ENCODE results near the gene PEX26. TPM values are rescaled to one million over a fixed set of nuclear protein-coding genes. Genes with fewer than 3 reads are reported as not detected.

PEX26 gene
- total RNA-seq: 43.3 and 43.5 TPM in 2 replicates
- long read RNA-seq, partial matches to known transcripts: 1 of 4 reads
- long read RNA-seq, other reads (novel, unspliced or antisense): 2 of 4 reads

DNA sequence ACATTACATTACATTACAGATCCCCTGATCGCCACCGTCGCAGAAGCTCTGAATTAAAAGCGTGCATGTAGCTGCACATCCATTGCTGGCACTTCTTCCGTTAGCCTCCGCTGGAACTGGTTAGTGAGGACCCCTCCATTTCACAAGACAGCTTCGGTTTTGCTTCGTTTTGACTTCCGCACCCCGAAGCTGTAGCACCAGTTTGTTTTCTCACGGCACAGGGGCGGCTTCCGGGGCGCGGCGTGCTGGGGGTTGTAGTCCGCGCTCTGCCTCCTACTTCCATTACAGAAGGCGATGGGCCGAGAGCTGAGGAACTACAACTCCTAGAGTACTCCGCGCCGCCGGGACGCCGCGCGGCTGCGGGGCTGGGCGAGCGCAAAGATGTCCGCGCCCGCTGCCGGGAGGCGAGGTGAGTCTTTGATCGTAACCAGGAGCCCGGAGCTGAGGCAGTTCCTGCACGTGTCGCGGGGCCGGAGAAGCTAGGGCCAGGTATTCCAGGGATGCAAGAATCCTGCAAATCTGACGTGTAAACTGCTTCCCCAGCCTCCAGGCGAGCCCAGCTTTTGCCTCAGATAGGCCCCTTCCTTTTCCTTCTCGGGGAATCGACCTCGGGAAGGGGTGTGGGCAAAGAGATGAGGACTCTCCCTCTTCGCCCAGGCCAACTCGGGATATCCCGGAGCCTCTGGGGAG, at the start of gene PEX26:
Gene PEX26, plus strand, starts transcription at position 352 of the 690 bp plus-strand sequence. CDS start 387 bp downstream, outside the sequence.
- Mint-ChIP-seq H3K4me1 (ENCODE audit: unreplicated experiment) (peaks cover 27% of the 10 kb centered on the region), H3K27ac (ENCODE audit: unreplicated experiment) (peak within 1 kb of the TSS; percentile 97), H3K4me3 (ENCODE audit: unreplicated experiment) (peak within 1 kb of the TSS; percentile 100), H3K27me3 (ENCODE audit: unreplicated experiment) (no peaks in the 10 kb centered on the region), H3K9me3 (ENCODE audit: unreplicated experiment) (no peaks in the 10 kb centered on the region), H3K36me3 (ENCODE audit: unreplicated experiment) (peaks cover 18% of the 10 kb centered on the region)
- DNase-seq (ENCODE audit: extremely low spot score, unreplicated experiment): peak; percentile 95
- TF ChIP-seq, protein P1, sequence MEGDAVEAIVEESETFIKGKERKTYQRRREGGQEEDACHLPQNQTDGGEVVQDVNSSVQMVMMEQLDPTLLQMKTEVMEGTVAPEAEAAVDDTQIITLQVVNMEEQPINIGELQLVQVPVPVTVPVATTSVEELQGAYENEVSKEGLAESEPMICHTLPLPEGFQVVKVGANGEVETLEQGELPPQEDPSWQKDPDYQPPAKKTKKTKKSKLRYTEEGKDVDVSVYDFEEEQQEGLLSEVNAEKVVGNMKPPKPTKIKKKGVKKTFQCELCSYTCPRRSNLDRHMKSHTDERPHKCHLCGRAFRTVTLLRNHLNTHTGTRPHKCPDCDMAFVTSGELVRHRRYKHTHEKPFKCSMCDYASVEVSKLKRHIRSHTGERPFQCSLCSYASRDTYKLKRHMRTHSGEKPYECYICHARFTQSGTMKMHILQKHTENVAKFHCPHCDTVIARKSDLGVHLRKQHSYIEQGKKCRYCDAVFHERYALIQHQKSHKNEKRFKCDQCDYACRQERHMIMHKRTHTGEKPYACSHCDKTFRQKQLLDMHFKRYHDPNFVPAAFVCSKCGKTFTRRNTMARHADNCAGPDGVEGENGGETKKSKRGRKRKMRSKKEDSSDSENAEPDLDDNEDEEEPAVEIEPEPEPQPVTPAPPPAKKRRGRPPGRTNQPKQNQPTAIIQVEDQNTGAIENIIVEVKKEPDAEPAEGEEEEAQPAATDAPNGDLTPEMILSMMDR (IDR thresholded peaks at IDR 0.05): no peak

DNA sequence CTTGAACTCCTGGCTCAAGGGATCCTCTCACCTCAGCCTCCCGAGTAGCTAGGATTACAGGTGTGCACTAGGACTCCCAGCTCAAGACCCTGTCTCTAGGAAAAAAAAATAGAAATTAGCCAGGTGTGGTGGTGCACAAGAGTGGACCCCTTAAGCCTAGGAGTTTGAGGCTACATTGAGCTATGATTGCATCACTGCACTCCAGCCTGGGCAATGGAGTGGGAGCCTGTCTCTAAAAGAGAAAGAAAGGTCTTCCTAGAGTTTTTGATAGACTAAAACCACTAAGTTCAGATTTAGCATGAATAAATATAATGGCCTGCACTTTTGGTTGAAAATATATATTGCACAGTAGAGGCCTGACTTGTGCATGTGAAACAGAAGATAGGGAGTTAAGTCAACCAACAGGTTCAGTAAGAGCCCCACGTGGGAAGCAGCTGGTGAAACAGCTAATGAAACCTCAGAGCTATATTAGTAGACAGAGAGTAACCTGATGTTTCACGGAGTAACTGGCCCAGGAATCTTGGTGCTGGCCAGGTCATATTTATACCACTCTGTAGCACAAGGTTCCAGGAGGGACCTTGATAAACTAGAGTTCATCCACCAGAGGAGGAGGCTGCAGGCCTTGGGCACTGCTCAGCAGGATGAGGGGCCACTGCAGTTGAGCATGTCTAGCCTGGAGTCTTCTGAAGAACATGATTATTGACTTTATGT, 48.8 kb upstream of the PEX26 start:
- TF ChIP-seq, protein P1 (IDR thresholded peaks at IDR 0.05): no peak
- Mint-ChIP-seq H3K4me1 (ENCODE audit: unreplicated experiment) (peaks cover 31% of the 10 kb centered on the region), H3K4me3 (ENCODE audit: unreplicated experiment) (no peak overlapping the region), H3K27ac (ENCODE audit: unreplicated experiment) (no peak overlapping the region), H3K9me3 (ENCODE audit: unreplicated experiment) (no peaks in the 10 kb centered on the region), H3K36me3 (ENCODE audit: unreplicated experiment) (no peaks in the 10 kb centered on the region), H3K27me3 (ENCODE audit: unreplicated experiment) (peaks cover 8% of the 10 kb centered on the region)
- no peak for DNase-seq (ENCODE audit: extremely low spot score, unreplicated experiment)

DNA sequence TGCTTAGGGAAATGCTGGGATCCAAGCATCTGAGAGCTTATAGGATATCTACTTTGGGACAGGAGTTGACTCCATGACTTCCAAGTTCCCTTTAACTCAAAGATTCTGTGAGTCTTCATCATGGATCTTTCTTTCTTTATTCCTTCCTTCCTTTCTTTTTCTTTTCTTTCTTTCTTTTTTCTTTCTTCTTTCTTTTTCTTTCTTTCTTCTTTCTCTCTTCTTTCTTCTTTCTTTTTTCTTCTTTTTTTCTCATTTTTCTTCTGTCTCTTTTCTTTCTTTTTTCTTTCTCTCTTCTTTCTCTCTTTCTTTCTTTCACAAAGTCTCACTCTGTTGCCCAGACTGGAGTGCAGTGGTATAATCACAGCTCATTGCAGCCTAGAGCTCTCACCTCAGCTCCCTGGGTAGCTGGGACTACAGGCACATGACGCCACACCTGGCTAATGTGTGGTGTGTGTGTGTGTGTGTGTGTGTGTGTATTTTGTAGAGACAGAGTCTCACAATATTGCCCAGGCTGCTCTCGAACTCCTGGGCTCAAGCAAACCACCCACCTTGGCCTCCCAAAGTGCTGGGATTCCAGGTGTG, 48.0 kb upstream of the PEX26 start:
- DNase-seq (ENCODE audit: extremely low spot score, unreplicated experiment): no peak
- peaks cover 8% of the 10 kb centered on the region for H3K27me3 Mint-ChIP-seq (ENCODE audit: unreplicated experiment)
- no peak overlapping the region for H3K27ac Mint-ChIP-seq (ENCODE audit: unreplicated experiment)
- H3K4me1 Mint-ChIP-seq (ENCODE audit: unreplicated experiment): peaks cover 27% of the 10 kb centered on the region
- H3K36me3 Mint-ChIP-seq (ENCODE audit: unreplicated experiment): no peaks in the 10 kb centered on the region
- TF ChIP-seq, protein P1 (IDR thresholded peaks at IDR 0.05): no peak
- no peak overlapping the region for H3K4me3 Mint-ChIP-seq (ENCODE audit: unreplicated experiment)
- no peaks in the 10 kb centered on the region for H3K9me3 Mint-ChIP-seq (ENCODE audit: unreplicated experiment)

DNA sequence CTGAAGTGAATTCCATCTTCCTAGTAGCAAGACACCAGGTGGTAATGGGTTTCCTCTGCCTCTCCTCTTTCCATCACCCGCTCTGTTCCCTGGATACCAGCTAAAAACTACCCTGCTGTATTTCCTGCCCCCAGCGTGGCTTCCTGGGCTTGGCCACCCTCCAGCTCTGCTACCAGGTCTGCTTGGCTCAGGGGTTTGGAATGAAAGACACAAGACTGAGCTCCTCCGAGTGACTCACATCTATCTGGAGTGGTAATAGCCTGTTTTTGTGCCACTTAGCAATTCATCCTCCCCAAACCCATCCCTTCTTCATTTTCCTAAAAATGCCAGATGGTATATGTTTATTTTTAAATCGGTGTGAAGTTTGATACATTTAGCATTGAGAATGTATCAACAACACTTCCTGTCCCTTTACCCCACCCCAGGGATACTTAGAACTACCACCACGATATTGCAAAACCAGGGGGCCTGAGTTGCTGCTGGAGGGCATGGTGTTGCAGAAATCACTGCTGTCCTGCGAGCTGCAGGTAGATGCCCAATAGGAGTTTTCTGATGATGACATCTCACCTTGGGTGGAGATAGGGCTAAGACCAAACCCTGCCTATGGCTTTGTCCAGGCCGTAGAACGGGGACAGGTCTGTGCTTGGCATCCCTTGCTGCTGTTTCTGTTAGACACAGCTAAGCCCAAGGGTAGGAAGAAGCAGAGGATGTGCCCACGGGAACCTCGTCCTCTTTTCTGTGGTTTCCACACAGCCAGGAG, 45.9 kb upstream of the PEX26 start:
- Mint-ChIP-seq H3K36me3 (ENCODE audit: unreplicated experiment) (no peaks in the 10 kb centered on the region), H3K4me3 (ENCODE audit: unreplicated experiment) (no peak overlapping the region), H3K27me3 (ENCODE audit: unreplicated experiment) (peaks cover 8% of the 10 kb centered on the region), H3K27ac (ENCODE audit: unreplicated experiment) (peak overlapping the region; percentile 42), H3K4me1 (ENCODE audit: unreplicated experiment) (peaks cover 24% of the 10 kb centered on the region), H3K9me3 (ENCODE audit: unreplicated experiment) (no peaks in the 10 kb centered on the region)
- DNase-seq (ENCODE audit: extremely low spot score, unreplicated experiment): peak; percentile 87
- TF ChIP-seq, protein P1 (IDR thresholded peaks at IDR 0.05): no peak

Data from osteocyte (in vitro differentiated cells).